ENCODE measurements around the gene RFK.
"Not testable (repeated sequence)": the region's sequence is repeated elsewhere in the genome, so short reads cannot be mapped to it uniquely, and the experiment has no call there.

The RFK gene

GRCh38 chr9:76394195-76394959, at the start of gene RFK:
Gene RFK, minus strand, starts transcription at chr9:76394426. Its CDS starts 255 bp downstream, at chr9:76394171.
- Histone ChIP-seq H3K27ac (ENCODE audit: low read depth, low read length) (peak within 1 kb of the TSS; percentile 86), H3K4me3 (ENCODE audit: low read depth, low read length) (peak within 1 kb of the TSS; percentile 85), H3K27me3 (ENCODE audit: control insufficient read depth, insufficient read depth, low read length) (no peaks in the 10 kb centered on the region), H3K9ac (ENCODE audit: low read length) (peak within 1 kb of the TSS; percentile 91), H3K9me3 (ENCODE audit: control insufficient read depth, insufficient read depth, low read depth, low read length) (no peaks in the 10 kb centered on the region), H3K4me1 (ENCODE audit: control insufficient read depth, insufficient read depth, low read length) (no peaks in the 10 kb centered on the region), H3K36me3 (ENCODE audit: control insufficient read depth, insufficient read depth, low read length) (peaks cover 9% of the 10 kb centered on the region; the same call in 1 of the 2 replicates)

DNA sequence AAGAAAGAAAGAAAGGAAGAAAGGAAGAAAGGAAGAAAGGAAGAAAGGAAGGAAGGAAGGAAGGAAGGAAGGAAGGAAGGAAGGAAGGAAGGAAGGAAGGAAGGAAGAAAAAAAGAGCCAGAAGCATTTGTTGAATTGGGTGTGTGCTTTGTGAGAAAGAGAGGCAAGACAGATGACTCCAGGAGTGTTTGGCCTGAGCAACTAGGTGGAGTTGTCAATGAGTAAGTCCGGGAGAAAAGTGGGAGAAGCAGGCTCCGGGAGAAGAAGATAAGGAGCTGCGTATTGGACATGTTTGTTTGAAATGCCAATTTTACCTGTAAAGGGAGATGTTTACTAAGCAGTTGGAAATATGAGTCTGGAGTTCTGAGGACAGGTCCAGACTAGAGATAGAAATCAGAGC, 49.7 kb upstream of the RFK start:
- Histone ChIP-seq H3K4me1 (ENCODE audit: control insufficient read depth, insufficient read depth, low read length) (no peaks in the 10 kb centered on the region), H3K27ac (ENCODE audit: low read depth, low read length) (no peak overlapping the region), H3K36me3 (ENCODE audit: control insufficient read depth, insufficient read depth, low read length) (no peaks in the 10 kb centered on the region), H3K4me3 (ENCODE audit: low read depth, low read length) (no peak overlapping the region), H3K9ac (ENCODE audit: low read length) (no peak overlapping the region), H3K9me3 (ENCODE audit: control insufficient read depth, insufficient read depth, low read depth, low read length) (peaks cover 21% of the 10 kb centered on the region), H3K27me3 (ENCODE audit: control insufficient read depth, insufficient read depth, low read length) (no peaks in the 10 kb centered on the region)

GRCh38 chr9:76441551-76442322, 47.5 kb upstream of the RFK start:
- H3K36me3 ChIP-seq (ENCODE audit: control insufficient read depth, insufficient read depth, low read length) = no peaks in the 10 kb centered on the region
- H3K9ac ChIP-seq (ENCODE audit: low read length) = no peak overlapping the region
- H3K4me1 ChIP-seq (ENCODE audit: control insufficient read depth, insufficient read depth, low read length) = no peaks in the 10 kb centered on the region
- no peaks in the 10 kb centered on the region for H3K27me3 ChIP-seq (ENCODE audit: control insufficient read depth, insufficient read depth, low read length)
- H3K27ac ChIP-seq (ENCODE audit: low read depth, low read length) = no peak overlapping the region
- peaks cover 20% of the 10 kb centered on the region for H3K9me3 ChIP-seq (ENCODE audit: control insufficient read depth, insufficient read depth, low read depth, low read length)
- H3K4me3 ChIP-seq (ENCODE audit: low read depth, low read length) = no peak overlapping the region

DNA sequence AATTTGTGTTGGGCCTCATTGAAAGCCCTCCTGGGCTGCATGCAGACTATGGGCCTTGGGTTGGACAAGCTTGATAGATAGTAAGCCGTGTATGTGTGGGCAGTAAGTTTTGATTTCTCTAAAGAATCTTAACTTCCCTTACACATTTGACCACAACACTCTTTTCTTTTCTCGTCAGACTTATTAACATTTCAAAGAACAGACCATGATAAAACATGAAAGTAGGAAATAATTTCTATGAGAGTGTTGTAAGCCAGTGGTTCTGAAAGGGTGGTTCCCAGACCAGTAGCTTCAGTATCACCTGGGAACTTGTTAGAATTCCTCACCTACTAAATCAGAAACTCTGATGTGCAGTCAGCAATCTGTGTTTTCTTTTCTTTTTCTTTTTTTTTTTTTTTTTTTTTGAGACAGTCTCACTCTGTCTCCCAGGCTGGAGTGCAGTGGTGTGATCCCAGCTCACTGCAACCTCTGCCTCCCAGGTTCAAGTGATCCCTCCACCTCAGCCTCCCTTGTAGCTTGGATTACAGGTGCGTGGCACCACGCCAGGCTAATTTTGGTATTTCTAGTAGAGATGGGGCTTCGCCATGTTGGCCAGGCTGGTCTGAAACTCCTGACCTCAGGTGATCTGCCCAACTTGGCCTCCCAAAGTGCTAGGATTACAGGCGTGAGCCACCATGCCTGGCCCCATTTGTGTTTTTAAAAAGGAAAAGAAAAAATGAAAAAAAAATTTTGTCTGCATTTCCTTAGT, 44.8 kb upstream of the RFK start:
- no peak overlapping the region for H3K9ac ChIP-seq (ENCODE audit: low read length)
- no peak overlapping the region for H3K27ac ChIP-seq (ENCODE audit: low read depth, low read length)

GRCh38 chr9:76437017-76437699, 42.9 kb upstream of the RFK start:
- H3K27ac ChIP-seq (ENCODE audit: low read depth, low read length); H3K4me3 ChIP-seq (ENCODE audit: low read depth, low read length); H3K4me1 ChIP-seq (ENCODE audit: control insufficient read depth, insufficient read depth, low read length); H3K9ac ChIP-seq (ENCODE audit: low read length); H3K27me3 ChIP-seq (ENCODE audit: control insufficient read depth, insufficient read depth, low read length); H3K36me3 ChIP-seq (ENCODE audit: control insufficient read depth, insufficient read depth, low read length): not testable (repeated sequence)
- peaks cover 11% of the 10 kb centered on the region; the same call in 1 of the 2 replicates for H3K9me3 ChIP-seq (ENCODE audit: control insufficient read depth, insufficient read depth, low read depth, low read length)

More for the DNA sequence above, 44.8 kb upstream of the RFK start:
- Histone ChIP-seq H3K4me1 (ENCODE audit: control insufficient read depth, insufficient read depth, low read length) (no peaks in the 10 kb centered on the region), H3K36me3 (ENCODE audit: control insufficient read depth, insufficient read depth, low read length) (no peaks in the 10 kb centered on the region), H3K4me3 (ENCODE audit: low read depth, low read length) (no peak overlapping the region), H3K9me3 (ENCODE audit: control insufficient read depth, insufficient read depth, low read depth, low read length) (peaks cover 21% of the 10 kb centered on the region), H3K27me3 (ENCODE audit: control insufficient read depth, insufficient read depth, low read length) (no peaks in the 10 kb centered on the region)

DNA sequence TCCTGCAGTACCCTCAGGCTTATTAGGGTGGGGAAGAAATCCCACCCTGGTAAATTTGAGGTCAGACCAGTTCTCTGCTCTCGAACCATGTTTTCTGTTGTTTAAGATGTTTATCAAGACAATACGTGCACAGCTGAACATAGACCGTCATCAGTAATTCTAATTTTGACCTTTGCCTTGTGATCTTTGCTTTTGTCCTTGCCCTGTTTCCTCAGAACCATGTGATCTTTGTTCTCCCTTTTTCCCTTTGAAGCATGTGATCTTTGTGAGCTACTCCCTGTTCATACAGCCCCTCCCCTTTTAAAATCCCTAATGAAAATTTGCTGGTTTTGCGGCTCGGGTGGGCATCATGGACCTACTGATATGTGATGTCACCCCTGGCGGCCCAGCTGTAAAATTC, 40.7 kb upstream of the RFK start:
- not testable (repeated sequence) for H3K9me3 ChIP-seq (ENCODE audit: control insufficient read depth, insufficient read depth, low read depth, low read length); H3K9ac ChIP-seq (ENCODE audit: low read length); H3K27me3 ChIP-seq (ENCODE audit: control insufficient read depth, insufficient read depth, low read length); H3K27ac ChIP-seq (ENCODE audit: low read depth, low read length); H3K36me3 ChIP-seq (ENCODE audit: control insufficient read depth, insufficient read depth, low read length); H3K4me3 ChIP-seq (ENCODE audit: low read depth, low read length); H3K4me1 ChIP-seq (ENCODE audit: control insufficient read depth, insufficient read depth, low read length)

GRCh38 chr9:76433836-76434235, 39.6 kb upstream of the RFK start:
- no peaks in the 10 kb centered on the region for H3K36me3 ChIP-seq (ENCODE audit: control insufficient read depth, insufficient read depth, low read length)

GRCh38 chr9:76433406-76433805, 39.2 kb upstream of the RFK start:
- no peak overlapping the region for H3K4me3 ChIP-seq (ENCODE audit: low read depth, low read length)
- H3K27ac ChIP-seq (ENCODE audit: low read depth, low read length) = no peak overlapping the region
- H3K36me3 ChIP-seq (ENCODE audit: control insufficient read depth, insufficient read depth, low read length) = no peaks in the 10 kb centered on the region

More at GRCh38 chr9:76433836-76434235, 39.6 kb upstream of the RFK start:
- no peak overlapping the region for H3K9ac ChIP-seq (ENCODE audit: low read length)
- peaks cover 6% of the 10 kb centered on the region; the same call in 1 of the 2 replicates for H3K4me1 ChIP-seq (ENCODE audit: control insufficient read depth, insufficient read depth, low read length)
- no peak overlapping the region for H3K4me3 ChIP-seq (ENCODE audit: low read depth, low read length)
- H3K9me3 ChIP-seq (ENCODE audit: control insufficient read depth, insufficient read depth, low read depth, low read length) = peaks cover 7% of the 10 kb centered on the region; the same call in 1 of the 2 replicates
- H3K27ac ChIP-seq (ENCODE audit: low read depth, low read length) = no peak overlapping the region
- H3K27me3 ChIP-seq (ENCODE audit: control insufficient read depth, insufficient read depth, low read length) = no peaks in the 10 kb centered on the region

DNA sequence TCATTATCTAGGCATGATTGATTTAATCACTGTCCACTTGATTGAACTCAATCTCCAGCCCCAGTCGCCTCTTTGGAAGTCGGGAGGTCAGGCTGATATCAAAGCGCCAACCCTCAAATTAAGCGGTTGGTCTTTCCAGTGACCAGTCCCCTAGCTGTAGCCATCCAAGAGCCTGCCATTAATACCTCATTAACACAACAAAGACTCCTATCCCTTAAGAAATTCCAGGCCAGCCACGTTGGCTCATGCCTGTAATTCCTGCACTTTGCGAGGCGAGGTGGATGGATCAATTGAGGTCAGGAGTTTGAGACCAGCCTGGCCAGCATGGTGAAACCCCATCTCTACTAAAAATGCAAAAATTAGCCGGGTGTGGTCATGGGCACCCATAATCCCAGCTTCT, 37.4 kb upstream of the RFK start:
- H3K36me3 ChIP-seq (ENCODE audit: control insufficient read depth, insufficient read depth, low read length) = no peaks in the 10 kb centered on the region
- no peak overlapping the region for H3K27ac ChIP-seq (ENCODE audit: low read depth, low read length)
- peaks cover 7% of the 10 kb centered on the region; the same call in 1 of the 2 replicates for H3K9me3 ChIP-seq (ENCODE audit: control insufficient read depth, insufficient read depth, low read depth, low read length)
- H3K4me1 ChIP-seq (ENCODE audit: control insufficient read depth, insufficient read depth, low read length) = peaks cover 6% of the 10 kb centered on the region; the same call in 1 of the 2 replicates
- no peaks in the 10 kb centered on the region for H3K27me3 ChIP-seq (ENCODE audit: control insufficient read depth, insufficient read depth, low read length)
- H3K9ac ChIP-seq (ENCODE audit: low read length) = no peak overlapping the region
- H3K4me3 ChIP-seq (ENCODE audit: low read depth, low read length) = no peak overlapping the region

More at GRCh38 chr9:76433406-76433805, 39.2 kb upstream of the RFK start:
- no peak overlapping the region for H3K9ac ChIP-seq (ENCODE audit: low read length)
- no peaks in the 10 kb centered on the region for H3K27me3 ChIP-seq (ENCODE audit: control insufficient read depth, insufficient read depth, low read length)
- peaks cover 7% of the 10 kb centered on the region; the same call in 1 of the 2 replicates for H3K9me3 ChIP-seq (ENCODE audit: control insufficient read depth, insufficient read depth, low read depth, low read length)
- H3K4me1 ChIP-seq (ENCODE audit: control insufficient read depth, insufficient read depth, low read length) = peaks cover 6% of the 10 kb centered on the region; the same call in 1 of the 2 replicates

- no peak overlapping the region for H3K27ac ChIP-seq (ENCODE audit: low read depth, low read length)
- no peak overlapping the region for H3K4me3 ChIP-seq (ENCODE audit: low read depth, low read length)
- no peaks in the 10 kb centered on the region for H3K36me3 ChIP-seq (ENCODE audit: control insufficient read depth, insufficient read depth, low read length)
- no peaks in the 10 kb centered on the region for H3K9me3 ChIP-seq (ENCODE audit: control insufficient read depth, insufficient read depth, low read depth, low read length)
- H3K9ac ChIP-seq (ENCODE audit: low read length) = no peak overlapping the region
- H3K27me3 ChIP-seq (ENCODE audit: control insufficient read depth, insufficient read depth, low read length) = no peaks in the 10 kb centered on the region
- H3K4me1 ChIP-seq (ENCODE audit: control insufficient read depth, insufficient read depth, low read length) = no peaks in the 10 kb centered on the region
Observed at GRCh38 chr9:76426807-76427419, 32.7 kb upstream of the RFK start.

Measured in HUES6 (cell line).